Right lung (tissue), 5 donors: ENCODE data around the gene UBE3C. TPM values are rescaled to one million over a fixed set of nuclear protein-coding genes. Genes with fewer than 3 reads are reported as not detected.
"Not testable (repeated sequence)": the region's sequence is repeated elsewhere in the genome, so short reads cannot be mapped to it uniquely, and the experiment has no call there.

Experiments used
- DNase-seq, 2 donors: peaks; one replicate each; pipeline ENCODE4 v3.0.0-alpha.2; 2013
- polyA plus RNA-seq, 5 donors: library from polyadenylated mRNA; unstranded; fragments of 120-200 nt; gene quantifications; one replicate each; pipeline versions ENCODE4 v1.2.1 to v1.2.3, GENCODE V29; 2013; ENCODE audit warnings: inconsistent platforms in 1 of 5, low replicate concordance in 1 of 5; ENCODE audit not compliant: insufficient read length in 5 of 5, insufficient read depth in 1 of 5

The UBE3C gene
- polyA plus RNA-seq, 5 donors = 36.6 to 46.0 (median 42.1) TPM

DNA sequence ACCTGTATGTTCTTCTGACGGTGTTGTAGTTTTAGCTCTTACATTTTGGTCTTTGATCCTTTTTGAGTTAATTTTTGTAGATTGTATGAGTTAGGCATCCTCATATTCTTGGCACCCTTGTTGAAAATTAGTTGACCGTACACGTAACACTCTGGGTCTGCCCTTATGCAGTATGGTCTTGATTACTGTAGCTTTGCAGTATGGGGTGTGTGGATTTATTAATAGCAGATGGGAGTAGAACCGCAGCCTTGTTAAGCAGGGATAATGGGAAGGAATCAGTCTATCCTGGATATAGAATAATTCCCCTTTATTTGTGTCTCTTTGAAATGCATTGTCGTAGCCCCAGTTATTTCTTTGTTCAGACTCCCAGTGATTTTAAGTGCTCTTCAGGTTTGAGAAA lies 95.5 kb downstream of the UBE3C start:
- no peak for DNase-seq

DNA sequence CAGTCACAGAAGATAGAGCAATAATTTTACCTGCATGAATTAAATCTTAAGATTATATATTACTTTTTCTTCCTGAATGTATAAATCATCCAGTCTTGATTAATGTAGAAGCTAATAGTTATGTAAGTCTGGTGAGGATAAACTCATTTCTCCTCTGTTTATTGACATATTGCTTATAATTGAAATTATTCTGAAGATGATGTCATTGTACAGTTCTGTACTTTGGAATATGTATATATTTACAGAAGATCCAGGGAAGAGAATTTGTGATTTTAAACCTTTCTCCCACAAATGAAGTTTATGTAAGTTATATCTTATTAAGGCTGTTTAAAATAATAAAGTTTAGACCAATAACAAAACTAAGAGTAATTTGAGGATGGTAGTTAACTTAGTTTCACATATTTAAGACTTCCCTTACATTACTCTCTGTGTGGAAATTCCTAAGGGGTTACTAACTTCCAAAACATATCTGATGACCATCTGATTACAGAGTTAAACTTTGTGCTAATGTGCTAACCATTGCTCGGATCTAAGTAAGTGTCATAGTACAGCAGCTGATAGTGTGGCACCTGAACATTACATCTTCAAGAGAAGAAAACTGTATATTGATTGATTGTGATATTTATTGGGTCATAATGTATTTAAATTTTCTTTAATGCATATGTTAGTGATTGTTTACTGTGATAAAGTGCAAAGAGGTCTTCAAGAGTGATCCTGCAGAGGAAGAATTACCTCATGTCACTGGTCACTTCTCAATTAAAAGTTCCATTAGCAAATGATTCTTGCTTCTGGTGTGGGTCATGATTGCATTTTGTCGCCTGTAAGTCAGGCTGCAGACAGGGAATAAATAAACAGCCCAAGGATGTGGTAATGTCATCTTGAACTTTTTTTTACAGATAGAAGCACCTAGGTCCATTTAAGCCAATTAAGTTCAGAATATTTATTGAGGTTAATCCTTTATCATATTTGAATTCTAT lies 96.9 kb downstream of the UBE3C start:
- DNase-seq = no peak

DNA sequence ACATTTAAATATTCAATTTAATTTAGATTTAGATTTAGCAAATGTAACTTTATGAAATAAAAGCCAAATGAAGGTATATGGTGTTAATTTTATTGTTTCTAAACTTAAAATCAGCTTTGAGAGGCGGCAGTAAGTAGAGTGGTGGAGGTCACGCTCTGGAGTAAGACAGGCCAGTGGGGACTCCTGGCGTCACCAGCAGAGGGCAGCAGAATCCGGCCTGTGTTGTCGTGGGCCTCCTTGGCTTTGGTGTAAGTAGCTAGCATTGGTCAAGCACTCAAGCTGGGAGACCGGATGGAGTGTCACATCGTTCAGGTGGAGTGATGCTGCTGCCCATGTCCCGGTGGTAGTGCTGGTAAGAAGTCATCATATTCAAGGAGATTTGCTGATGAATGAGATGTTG lies 99.4 kb downstream of the UBE3C start:
- DNase-seq = no peak

DNA sequence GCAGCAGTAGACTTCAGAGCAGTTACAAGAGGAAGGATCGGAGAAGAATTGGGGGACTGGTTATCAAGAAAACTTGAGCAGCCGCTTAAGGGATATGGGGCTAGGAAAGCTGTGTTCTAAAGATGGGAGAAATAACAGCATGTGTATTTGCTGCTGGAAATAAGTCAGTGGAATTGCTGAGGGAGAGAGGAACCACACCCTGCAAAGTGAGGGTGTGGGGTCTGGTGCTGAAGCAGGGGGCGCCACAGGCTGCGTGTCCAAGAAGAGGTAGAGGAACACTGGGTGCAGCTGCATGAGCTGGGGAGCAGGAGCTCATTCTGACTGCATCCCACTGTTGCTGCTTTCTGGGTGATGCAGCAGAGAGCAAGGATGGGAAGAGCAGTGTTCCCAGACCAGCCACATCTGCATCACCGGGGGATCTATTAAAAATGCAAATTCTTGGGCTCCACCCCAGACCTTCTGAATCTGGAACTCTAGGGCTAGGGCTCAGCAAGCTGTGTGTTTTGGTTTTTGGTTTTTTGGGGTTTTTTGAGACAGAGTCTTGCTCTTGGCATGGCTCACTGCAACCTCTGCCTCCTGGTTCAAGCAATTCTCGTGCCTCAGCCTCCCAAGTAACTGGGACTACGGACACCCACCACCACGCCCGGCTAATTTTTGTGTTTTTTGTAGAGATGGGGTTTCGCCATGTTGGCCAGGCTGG lies 101.0 kb downstream of the UBE3C start:
- DNase-seq = no peak

DNA sequence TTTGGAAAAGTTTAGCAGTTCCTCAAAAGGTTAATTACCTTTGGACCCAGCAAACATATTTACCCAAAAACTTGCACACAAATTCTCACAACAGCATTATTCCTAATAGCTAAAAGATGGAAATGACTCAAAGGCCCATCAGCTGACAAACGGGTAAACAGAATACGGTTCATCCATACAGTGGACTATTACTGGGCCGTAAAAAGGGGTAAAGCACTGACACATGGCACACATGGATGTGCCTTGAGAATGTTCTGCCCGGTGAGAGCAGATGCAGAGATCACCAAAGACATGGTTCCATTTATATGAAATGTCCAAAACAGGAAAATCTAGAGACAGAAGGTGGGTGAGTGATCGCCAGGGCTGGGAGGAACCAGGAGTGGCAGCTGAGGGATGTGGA lies 102.9 kb downstream of the UBE3C start:
- no peak for DNase-seq

DNA sequence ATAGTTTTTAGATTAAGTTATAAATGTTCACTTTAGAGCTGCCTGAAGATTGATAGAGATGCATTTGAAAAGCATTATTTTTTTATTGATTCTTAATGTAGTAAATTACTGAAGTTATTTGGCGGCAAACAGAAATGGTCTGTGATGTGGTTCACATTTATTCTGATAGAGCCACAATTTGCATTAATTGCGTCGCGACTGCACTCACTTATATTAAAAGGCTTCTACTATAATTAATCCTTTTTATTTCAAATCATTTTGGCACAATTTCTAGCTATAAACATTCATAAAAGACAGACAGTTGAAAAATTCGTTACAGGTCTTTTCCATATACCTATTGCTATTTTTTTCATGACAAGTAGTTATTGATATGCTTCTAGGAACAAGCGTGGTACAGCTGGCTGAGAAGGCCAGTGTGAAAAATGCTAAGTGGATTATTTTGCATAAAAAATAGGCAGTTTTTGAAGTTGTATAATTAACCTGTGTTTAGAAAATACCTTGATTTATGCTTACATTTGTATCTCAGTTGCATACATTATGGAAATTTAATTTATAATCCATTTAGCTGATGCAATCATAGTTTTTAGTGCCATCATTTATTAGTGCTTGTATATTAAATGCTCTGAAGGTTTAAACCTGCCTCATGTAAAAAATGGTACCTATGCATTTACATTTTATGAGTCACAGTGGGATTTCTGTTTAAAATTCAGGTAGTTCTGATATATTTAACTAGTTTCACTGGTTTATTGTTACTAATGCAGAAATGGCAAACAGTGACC lies 106.0 kb downstream of the UBE3C start:
- DNase-seq = no peak

DNA sequence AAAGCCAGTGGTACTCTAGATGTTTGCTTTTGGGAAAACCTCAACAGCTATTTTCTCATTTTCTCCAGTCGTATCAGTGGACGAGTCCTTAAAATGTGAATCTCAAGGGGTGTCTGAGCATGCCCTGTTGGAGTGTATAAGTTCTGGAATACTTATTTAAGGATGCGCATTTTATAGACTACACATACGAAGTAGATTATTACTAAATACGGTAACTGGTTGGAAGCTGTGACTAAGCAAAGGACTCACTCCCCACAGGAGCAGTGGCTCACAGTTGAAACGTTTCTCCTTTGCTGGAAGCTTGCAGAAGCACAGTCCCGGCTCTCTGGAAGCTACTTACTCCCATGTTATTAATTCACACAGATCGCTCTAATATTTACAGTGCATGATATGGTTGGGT lies 107.3 kb downstream of the UBE3C start:
- DNase-seq = no peak

DNA sequence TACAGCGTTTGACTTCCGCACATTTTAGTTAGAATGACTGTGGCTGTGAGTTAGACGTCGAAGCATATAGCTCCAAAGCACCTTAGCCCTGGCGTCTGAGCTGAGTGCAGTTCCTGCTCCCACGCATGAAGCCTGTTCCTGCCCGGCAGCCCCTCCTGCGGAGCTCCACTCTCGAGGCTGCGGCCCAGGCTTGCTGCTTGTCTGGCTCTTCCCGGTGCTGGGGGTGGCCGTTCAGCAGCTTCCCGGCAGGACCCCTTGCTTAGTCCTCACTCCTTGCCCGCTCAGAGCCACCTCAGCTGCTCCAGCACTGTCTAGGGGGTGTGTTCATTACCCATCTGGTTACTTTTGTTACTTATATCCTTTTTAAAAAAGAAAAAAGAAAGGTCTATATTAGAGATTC lies 109.9 kb downstream of the UBE3C start:
- DNase-seq = no peak

DNA sequence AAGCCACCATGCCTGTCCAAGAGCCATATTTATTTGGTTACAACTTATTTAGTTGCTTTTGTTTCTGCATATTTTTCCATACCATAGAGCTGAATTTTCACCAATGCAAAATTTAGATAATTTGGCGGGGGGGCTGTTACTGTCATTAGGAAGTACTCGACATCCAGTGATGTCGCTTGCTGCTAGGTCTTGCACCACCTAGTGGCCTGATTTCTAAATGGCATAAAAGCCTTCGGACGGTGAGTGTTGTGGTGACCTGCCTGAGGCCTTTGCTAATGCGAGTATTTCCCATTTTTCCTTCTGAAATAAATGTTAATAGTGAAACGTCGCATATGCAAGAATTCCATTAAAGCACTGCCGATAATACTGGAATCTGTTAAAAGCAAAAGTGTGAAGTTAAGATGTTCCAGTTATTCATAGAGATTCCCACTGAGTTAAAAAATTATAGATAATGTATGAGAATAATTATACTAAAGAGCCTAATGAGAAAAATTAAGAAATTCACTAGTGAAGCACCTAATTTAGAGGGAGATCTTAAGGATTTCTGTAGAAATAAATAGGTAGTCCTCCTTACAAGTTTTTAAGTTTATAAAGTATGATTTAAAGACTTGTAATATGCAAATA lies 112.0 kb downstream of the UBE3C start:
- DNase-seq = no peak

DNA sequence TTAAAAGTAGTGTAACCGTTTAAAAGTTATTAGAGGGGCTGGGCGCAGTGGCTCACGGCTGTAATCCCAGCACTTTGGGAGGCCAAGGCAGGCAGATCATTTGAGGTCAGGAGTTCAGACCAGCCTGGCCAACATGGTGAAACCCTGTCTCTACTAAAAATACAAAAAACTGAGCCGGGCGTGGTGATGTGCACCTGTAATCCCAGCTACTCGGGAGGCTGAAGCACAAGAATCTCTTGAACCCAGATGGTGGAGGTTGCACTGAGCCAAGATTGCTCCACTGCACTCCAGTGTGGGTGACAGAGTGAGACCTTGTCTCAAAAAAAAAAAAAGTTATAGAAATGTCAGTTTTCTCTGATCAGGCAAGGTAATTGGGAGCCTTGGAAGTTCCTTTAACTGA lies 113.1 kb downstream of the UBE3C start:
- DNase-seq = not testable (repeated sequence)

DNA sequence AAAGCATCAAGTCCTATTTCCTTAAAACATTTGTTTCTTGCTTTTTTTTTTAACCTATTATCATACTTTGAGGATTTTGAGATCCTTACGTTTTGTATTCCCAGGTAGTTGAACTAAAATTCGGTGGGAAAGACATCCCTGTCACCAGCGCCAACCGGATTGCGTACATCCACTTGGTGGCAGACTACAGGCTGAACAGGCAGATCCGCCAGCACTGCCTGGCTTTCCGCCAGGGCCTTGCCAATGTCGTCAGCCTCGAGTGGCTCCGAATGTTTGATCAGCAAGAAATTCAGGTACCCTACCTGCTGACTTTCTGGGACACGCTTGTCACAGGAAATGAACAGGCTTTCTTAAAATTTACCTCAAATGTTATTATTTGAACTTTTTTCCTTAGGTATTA lies 115.1 kb downstream of the UBE3C start:
- DNase-seq = peak; percentile 71 to 72

DNA sequence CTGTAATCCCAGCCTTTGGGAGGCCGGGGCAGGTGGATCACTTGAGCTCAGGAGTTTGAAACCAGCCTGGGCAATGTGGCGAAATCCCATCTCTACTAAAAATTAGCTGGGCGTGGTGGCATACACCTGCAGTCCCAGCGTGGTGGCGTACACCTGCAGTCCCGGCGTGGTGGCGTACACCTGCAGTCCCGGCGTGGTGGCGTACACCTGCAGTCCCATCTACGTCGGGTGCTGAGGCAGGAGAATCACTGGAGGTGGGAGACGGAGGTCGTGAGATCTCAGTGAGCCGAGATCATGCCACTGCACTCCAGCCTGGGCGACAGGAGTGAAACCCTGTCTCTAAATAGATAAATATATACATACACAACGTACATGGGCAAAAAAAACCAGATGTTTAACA lies 116.1 kb downstream of the UBE3C start:
- DNase-seq = not testable (repeated sequence)

DNA sequence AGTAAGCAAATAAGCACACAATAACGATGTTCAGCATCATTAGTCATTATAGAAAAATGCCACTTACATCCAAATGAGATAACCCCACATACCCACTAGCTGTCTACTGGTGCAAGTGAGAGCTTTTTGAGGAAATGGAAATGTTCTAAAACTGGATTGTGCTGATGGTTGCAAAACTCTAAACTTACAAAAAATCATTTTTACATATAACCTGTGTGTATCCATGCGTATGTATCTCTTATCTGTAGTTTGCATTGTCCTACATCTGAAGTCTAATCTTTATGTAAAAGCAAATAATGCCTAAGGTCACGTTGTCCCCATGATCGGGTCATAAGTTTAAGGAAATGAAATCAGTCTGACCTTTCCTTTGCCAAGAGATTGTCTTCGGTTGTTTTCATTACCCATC lies 116.5 kb downstream of the UBE3C start:
- DNase-seq = no peak

DNA sequence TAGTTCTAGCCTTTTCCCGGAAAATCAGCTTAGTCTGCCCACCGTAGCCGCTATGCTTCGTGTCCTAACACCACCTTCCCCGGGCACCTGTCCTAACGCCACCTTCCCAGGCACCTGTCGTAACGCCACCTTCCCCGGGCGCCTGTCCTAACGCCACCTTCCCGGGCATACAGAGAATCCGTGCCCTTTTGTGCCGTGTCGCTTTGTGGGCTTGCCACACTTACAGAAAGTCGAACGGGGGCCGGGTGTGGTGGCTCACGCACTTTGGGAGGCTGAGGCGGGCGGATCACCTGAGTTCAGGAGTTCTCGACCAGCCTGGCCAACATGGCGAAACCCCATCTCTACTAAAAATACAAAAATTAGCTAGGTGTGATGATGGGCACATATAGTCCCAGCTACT lies 124.4 kb downstream of the UBE3C start:
- no peak for DNase-seq

DNA sequence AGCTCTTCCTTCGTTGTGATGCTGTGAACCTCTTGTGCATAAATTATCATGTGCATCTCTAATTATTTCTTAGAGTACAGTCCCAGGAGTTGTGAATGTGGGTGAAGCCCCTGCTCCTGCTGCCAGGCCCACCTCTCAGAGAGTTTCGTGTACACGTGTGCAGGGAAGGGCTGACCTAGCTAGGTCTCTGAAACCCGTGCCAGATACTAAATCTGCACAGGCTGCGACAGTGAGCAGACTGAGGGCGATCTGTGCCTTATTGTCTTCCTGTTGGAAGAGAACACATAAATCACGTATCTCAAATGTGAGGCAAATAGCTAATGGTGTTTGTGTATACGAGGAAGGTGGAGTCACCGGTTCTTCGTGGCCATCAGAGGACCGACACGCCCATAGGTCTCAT lies 126.3 kb downstream of the UBE3C start:
- no peak for DNase-seq

DNA sequence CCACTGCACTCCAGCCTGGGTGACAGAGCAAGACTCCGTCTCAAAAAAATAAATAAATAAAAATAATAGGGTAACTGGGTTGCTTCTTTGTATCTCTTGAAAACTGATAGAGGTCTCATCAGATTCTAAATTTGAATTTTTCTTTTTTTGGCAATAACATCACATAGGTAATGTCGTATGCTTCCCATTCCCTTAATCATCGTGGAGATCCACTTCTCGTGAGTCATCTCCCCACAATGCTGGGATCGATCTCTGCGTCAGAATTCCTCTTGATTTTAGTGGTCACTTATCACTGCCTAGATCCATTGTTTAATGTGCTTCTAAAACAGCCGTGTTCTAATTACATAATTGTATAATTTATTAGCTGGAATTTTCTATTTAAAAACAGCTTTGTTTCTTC lies 127.5 kb downstream of the UBE3C start:
- no peak for DNase-seq

DNA sequence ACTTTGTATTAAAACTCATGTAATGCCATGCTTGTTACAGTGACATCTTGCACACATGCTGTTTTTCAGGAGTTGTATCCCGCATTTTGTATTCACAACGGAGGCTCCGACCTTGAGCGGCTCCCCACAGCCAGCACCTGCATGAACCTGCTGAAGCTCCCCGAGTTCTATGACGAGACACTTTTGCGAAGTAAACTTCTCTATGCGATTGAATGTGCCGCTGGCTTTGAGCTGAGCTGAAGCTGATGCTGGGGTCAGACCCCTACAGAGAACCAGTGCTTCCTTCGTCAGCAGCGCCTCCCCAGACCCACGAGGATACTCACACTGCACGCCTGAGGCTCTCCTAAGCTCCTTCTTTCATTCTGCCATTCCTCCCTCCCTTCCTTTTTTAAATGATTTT lies 128.8 kb downstream of the UBE3C start:
- no peak for DNase-seq

DNA sequence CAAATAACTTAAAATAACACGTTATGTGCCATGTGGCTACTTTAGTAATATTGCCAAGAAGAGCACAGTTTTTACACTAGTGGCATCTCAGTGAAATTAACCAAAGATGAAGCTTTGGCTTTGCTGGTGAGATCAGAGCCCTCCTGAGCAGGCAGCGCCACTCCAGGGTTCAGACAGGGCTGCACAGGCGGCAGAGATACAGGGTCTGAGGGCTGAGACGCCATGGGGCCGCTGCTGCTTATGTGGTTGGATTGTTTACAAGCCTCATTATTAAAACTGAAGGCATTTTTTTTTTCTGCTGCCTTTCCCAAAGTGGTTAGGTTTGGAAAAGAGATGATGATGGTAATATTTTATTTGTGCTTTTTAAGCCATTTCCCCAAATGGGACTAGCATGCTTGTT lies 129.2 kb downstream of the UBE3C start:
- DNase-seq = no peak

DNA sequence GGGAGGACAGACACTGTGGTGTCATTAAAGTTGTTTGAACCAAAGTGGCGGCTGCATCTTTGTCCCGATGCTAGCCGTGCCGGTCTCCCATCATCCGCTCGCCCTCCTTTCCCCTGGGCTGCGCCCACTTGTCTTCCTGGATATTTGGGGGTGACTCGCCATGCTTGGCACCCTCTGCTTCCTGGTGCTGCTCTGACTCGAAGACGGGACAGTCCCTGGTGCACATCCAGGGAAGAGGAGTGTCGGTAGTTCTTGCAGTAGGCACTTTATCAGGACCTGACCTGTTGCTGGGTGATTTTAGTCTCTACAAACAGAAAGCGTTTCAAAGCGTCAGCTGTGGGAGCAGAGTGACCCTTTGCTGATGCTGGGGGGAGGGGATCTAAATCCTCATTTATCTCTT lies 129.8 kb downstream of the UBE3C start:
- no peak for DNase-seq

DNA sequence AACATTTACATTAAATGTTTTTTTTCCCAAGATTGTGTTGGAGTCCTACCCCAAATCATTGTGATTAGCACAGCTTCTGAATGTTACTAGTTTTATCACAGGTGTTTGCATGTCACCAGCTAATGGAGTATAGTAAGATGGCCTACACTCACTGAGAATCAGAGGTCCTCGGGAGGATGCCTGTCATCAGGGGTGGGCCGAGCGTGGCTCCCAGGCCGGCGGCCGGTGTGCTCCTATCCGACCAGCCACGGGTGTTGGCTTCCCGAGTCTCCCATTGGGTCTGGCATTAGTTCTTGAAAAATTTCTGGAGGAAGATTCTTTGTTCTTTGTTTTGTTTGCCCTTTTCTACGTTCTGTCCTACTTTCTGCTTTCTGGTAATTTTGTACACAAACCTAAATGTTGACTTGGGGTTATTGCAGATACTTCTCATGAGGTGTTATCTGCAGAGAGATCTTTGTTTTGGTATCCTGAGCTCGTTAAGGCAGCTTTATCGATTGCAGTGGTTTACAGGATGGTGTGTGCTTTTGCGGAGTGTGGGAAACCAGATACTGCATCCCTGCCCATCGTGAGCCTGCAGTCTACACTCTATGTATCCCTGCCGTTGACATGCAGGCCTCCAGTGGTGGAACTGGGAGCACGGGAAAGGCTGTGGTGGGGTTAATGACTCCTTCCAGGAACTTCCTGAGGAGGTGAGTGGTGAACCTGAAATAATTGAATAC lies 130.8 kb downstream of the UBE3C start:
- no peak for DNase-seq

DNA sequence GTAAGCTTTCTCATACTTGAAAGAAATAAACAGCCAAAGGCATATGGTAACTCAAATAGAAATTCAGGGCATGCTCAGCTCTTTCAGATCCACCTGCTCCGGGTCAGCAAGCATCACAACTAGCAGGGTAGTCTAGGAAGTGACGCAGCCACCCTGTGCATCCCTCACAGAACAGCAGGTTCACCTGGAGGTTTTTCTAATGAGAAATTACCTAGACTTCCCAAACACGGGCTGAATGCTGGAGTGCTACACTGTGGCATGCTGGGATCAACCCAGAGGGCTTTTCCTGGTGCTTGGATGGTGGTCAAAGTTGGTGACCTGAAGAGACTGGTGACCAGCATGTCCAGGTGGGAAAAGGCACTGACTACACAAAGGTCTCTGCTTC lies 131.3 kb downstream of the UBE3C start:
- DNase-seq = no peak
